Epithelial cell of proximal tubule (primary cell): ENCODE data around the gene CD164. TPM values are rescaled to one million over a fixed set of nuclear protein-coding genes. Genes with fewer than 3 reads are reported as not detected.
"Not testable (repeated sequence)": the region's sequence is repeated elsewhere in the genome, so short reads cannot be mapped to it uniquely, and the experiment has no call there.

ENCODE experiments used
- DNase-seq: peaks from one replicate; pipeline ENCODE4 v3.0.0-alpha.2; 2011; ENCODE audit warnings: low read depth
- H3K4me3 ChIP-seq: 2 replicates; pipeline ENCODE4 v1.5.1; 2011; ENCODE audit warnings: low read depth, mild to moderate bottlenecking, low read length
- CTCF ChIP-seq: conservative IDR thresholded peaks from 2 replicates; pipeline ENCODE4 v1.5.1; 2012; ENCODE audit warnings: low read depth, mild to moderate bottlenecking, low read length
- total RNA-seq: library from RNA; depleted of rRNA; stranded (reverse); fragments of >200 nt; gene quantifications from 2 replicates; pipeline ENCODE4 v1.2.3, GENCODE V29; 2015

CD164 gene
- total RNA-seq, 1 donor from 2014 or later: 110 TPM

GRCh38 chr6:109370336-109370735, 11.9 kb downstream of the CD164 start:
- no peak for TF ChIP-seq CTCF
- H3K4me3 ChIP-seq: no peak overlapping the region
- DNase-seq: no peak

DNA sequence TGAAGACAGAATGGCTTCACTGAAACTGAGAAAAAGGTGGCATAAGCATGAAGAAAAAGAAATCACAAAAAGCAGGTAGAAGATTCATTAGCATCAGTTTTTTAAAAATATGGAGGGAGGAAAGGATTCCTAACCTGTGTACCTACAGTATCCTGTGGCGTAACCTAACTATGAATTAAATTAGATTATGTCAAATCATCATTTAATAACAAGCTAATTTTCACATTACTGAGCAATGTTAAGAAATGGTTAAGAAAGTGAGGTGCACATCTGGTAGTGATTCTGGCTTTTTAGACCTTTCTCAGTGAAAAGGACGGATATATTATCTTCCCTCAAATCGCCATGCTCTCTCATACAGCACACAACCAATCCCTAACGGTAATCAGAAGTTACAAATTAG, 12.5 kb downstream of the CD164 start:
- H3K4me3 ChIP-seq: no peak overlapping the region
- no peak for TF ChIP-seq CTCF
- DNase-seq: no peak

GRCh38 chr6:109364382-109365078, 17.7 kb downstream of the CD164 start:
- DNase-seq, H3K4me3 ChIP-seq: not testable (repeated sequence)

- no peak overlapping the region for H3K4me3 ChIP-seq
- no peak for TF ChIP-seq CTCF
- DNase-seq: no peak
Observed at GRCh38 chr6:109363753-109364152, 18.5 kb downstream of the CD164 start.

GRCh38 chr6:109362102-109362884, 20.0 kb downstream of the CD164 start:
- no peak for TF ChIP-seq CTCF
- H3K4me3 ChIP-seq: no peak overlapping the region
- DNase-seq: no peak

DNA sequence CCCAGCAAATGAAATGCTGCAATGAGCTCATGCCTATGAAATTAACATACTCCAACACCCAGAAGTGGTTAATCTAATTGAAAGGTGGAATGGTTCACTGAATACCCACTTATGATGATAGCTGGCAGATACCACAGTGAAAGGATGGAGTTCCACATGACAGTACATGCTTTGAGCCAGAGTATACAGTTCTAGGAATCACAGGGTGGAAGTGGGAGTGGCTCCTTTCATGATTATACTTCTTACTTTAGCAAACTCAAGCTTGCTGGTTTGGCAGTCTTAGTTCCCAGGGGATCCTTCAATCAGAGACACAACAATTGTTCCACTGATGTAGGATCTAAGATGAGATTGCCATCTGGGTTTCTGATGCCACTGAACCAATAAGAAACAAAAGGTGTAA, 21.5 kb downstream of the CD164 start:
- DNase-seq: no peak
- no peak overlapping the region for H3K4me3 ChIP-seq
- TF ChIP-seq CTCF: no peak

DNA sequence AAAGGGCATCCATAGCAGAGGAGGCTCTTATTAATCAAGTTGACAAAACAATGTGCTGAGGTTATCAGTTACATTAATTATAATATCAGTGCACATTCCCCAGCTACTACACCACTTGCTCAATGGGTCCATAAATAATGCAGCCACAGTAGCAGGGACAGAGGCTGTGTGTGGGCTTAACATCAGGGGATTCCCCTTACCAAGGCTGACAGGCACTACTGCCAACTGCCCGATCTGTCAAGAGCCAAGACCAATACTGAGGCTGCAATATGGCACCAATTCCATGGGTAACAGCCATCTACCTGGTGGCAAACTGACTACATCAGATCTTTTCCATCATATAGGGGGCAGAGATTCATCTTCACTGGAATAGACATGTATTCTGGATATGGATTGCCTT, 22.0 kb downstream of the CD164 start:
- no peak for DNase-seq
- TF ChIP-seq CTCF: no peak
- H3K4me3 ChIP-seq: no peak overlapping the region
